Measurements from ENCODE around the gene BMPR1A.

GRCh38 chr10:86723009-86723408, 33.4 kb upstream of the BMPR1A start:
- TF ChIP-seq CTCF (IDR thresholded peaks at IDR 0.05) = no peak
- TF ChIP-seq ZFX (IDR thresholded peaks at IDR 0.05; ENCODE audit: borderline replicate concordance) = no peak
